HEK293T (cell line): ENCODE results near the gene BCOR.
A peak's percentile ranks its signal among the peaks of the same experiment; 100 is the strongest.

Experiments used
- CTCF ChIA-PET: fragments of 350-600 bp; formaldehyde crosslinking; extraction: SDS; loops from one replicate; lab custom pipeline; 2021; ENCODE audit warnings: antibody characterized with exemption, inconsistent platforms; lab: Yijun Ruan, JAX
- POLR2A ChIA-PET: fragments of 350-600 bp; formaldehyde crosslinking; extraction: SDS; loops from one replicate; lab custom pipeline; 2020; ENCODE audit warnings: antibody characterized with exemption, inconsistent platforms; lab: Yijun Ruan, JAX
- DNase-seq: peaks from one replicate; pipeline ENCODE4 v3.0.0; 2012; ENCODE audit warnings: mixed read lengths; ENCODE audit errors: extremely low spot score
- ARNT ChIP-seq: fragments of 450-650 bp; IDR thresholded peaks from 2 replicates; pipeline ENCODE4 v1.6.1; 2017; ENCODE audit warnings: mild to moderate bottlenecking
- BHLHE40 ChIP-seq: fragments of 450-650 bp; IDR thresholded peaks from 2 replicates; pipeline ENCODE4 v1.6.1; 2016; ENCODE audit warnings: mild to moderate bottlenecking, moderate library complexity, borderline replicate concordance
- CTBP1 ChIP-seq: fragments of 450-650 bp; IDR thresholded peaks from 2 replicates; pipeline ENCODE4 v1.6.1; 2016; ENCODE audit warnings: borderline replicate concordance
- ELF4 ChIP-seq: fragments of 450-650 bp; IDR thresholded peaks from 2 replicates; pipeline ENCODE4 v1.6.1; 2017; ENCODE audit warnings: antibody characterized with exemption
- FOXA1 ChIP-seq: fragments of 450-650 bp; IDR thresholded peaks from 2 replicates; pipeline ENCODE4 v1.6.1; 2016; ENCODE audit warnings: mild to moderate bottlenecking
- FOXK2 ChIP-seq: fragments of 450-650 bp; IDR thresholded peaks from 2 replicates; pipeline ENCODE4 v1.6.1; 2016; ENCODE audit warnings: mild to moderate bottlenecking
- FOXM1 ChIP-seq: fragments of 450-650 bp; IDR thresholded peaks from 2 replicates; pipeline ENCODE4 v1.6.1; 2017; ENCODE audit warnings: mild to moderate bottlenecking, borderline replicate concordance
- HDGF ChIP-seq: fragments of 450-650 bp; IDR thresholded peaks from 2 replicates; pipeline ENCODE4 v1.6.1; 2017; ENCODE audit warnings: antibody characterized with exemption, borderline replicate concordance
- L3MBTL2 ChIP-seq: fragments of 450-650 bp; conservative IDR thresholded peaks from 2 replicates; pipeline ENCODE4 v1.6.1; 2016; ENCODE audit warnings: mild to moderate bottlenecking
- LEF1 ChIP-seq: fragments of 450-650 bp; IDR thresholded peaks from 2 replicates; pipeline ENCODE4 v1.6.1; 2017; ENCODE audit warnings: mild to moderate bottlenecking, borderline replicate concordance
- NFRKB ChIP-seq: fragments of 450-650 bp; IDR thresholded peaks from 2 replicates; pipeline ENCODE4 v1.6.1; 2016; ENCODE audit warnings: mild to moderate bottlenecking, moderate library complexity
- PKNOX1 ChIP-seq: fragments of 450-650 bp; IDR thresholded peaks from 2 replicates; pipeline ENCODE4 v1.6.1; 2016
- SP1 ChIP-seq: fragments of 450-650 bp; IDR thresholded peaks from 2 replicates; pipeline ENCODE4 v1.6.1; 2017
- SUZ12 ChIP-seq: fragments of 450-650 bp; IDR thresholded peaks from 2 replicates; pipeline ENCODE4 v1.6.1; 2016; ENCODE audit warnings: mild to moderate bottlenecking
- TARDBP ChIP-seq: fragments of 450-650 bp; IDR thresholded peaks from 2 replicates; pipeline ENCODE4 v1.6.1; 2016
- ZNF384 ChIP-seq: fragments of 450-650 bp; IDR thresholded peaks from 2 replicates; pipeline ENCODE4 v1.6.1; 2016

BCOR gene

DNA sequence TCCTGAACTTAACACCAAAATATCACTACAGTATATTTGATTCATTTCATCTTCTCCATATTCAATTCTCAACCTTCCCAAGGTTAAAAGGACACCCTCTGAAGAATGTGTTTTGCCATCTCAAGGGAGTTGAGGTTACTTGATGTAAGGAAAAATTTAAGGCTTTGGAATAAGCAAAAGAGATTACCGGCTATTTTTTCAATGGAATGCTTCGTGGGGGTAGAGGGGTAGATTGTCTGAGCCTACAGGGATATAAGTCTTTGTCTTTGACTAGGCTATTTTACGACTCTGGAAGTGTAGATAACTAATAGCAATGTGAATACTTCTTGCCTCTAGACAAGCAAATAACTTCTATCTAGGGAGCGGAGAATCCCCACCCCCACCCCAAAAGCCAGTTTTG, 78.2 kb downstream of the BCOR start:
- POLR2A ChIA-PET = no interaction called here
- no peak for DNase-seq
- CTCF ChIA-PET = no interaction called here
- TF ChIP-seq FOXK2 = no peak
- TF ChIP-seq SUZ12 = no peak
- no peak for TF ChIP-seq NFRKB
- TF ChIP-seq PKNOX1 = no peak
- TF ChIP-seq L3MBTL2 = no peak
- TF ChIP-seq ARNT = no peak
- no peak for TF ChIP-seq FOXM1
- TF ChIP-seq HDGF = no peak
- no peak for TF ChIP-seq TARDBP
- TF ChIP-seq BHLHE40 = no peak
- TF ChIP-seq CTBP1 = no peak
- TF ChIP-seq ELF4 = no peak

DNA sequence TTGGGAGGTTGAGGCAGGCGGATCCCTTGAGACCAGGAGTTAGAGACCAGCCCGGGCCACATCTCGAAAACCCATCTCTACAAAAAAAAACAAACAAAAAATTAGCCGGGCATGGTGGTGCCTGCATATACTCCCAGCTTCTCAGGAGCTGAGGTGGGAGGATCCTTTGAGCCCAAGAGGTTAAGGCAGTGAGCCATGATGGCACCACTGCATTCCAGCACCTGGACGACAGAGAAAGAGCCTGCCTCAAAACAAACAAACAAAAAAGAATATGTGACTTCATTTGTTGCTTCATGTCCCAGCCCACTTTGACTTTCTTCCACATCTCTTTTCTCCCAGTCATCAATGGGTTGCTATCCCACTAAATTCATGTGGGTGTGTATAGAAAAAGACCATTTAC, 79.7 kb downstream of the BCOR start:
- no peak for DNase-seq
- ChIA-PET CTCF (no interaction called here), POLR2A (no interaction called here)
- TF ChIP-seq TARDBP (no peak), PKNOX1 (no peak), L3MBTL2 (no peak), SUZ12 (no peak), FOXA1 (no peak), NFRKB (no peak), HDGF (no peak), FOXK2 (no peak), BHLHE40 (no peak)

DNA sequence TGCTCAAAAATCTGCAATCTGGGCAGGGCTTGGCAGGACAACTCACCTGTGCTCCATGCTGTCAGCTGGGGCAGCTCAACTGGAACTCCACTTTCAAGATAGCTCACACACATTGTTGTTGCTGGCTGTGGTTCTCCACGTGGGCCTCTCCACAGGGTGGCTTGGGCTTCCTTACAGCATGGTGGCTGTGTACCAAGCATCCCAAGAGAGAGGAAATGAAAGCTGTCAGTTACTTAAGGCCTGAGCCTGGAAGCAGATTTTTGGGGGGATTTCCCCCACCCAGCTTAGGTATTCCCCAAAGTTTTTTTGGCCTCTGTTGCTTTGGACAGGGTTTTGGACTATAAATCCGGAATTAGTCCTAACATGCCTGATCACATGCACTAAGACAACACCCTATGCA, 81.0 kb downstream of the BCOR start:
- ChIA-PET POLR2A (no interaction called here), CTCF (no interaction called here)
- TF ChIP-seq HDGF (no peak), BHLHE40 (no peak), SUZ12 (no peak), FOXK2 (no peak), FOXA1 (no peak), ZNF384 (no peak), ARNT (no peak)
- DNase-seq = no peak

GRCh38 chrX:40015693-40016092, 82.1 kb downstream of the BCOR start:
- no peak for DNase-seq
- no peak for TF ChIP-seq SP1
- TF ChIP-seq HDGF = no peak
- TF ChIP-seq TARDBP = no peak
- TF ChIP-seq FOXA1 = no peak
- TF ChIP-seq ZNF384 = no peak
- TF ChIP-seq SUZ12 = no peak
- TF ChIP-seq ARNT = no peak
- no peak for TF ChIP-seq ELF4
- TF ChIP-seq BHLHE40 = no peak
- TF ChIP-seq LEF1 = no peak
- TF ChIP-seq L3MBTL2 = no peak
- ChIA-PET POLR2A (no interaction called here), CTCF (no interaction called here)

DNA sequence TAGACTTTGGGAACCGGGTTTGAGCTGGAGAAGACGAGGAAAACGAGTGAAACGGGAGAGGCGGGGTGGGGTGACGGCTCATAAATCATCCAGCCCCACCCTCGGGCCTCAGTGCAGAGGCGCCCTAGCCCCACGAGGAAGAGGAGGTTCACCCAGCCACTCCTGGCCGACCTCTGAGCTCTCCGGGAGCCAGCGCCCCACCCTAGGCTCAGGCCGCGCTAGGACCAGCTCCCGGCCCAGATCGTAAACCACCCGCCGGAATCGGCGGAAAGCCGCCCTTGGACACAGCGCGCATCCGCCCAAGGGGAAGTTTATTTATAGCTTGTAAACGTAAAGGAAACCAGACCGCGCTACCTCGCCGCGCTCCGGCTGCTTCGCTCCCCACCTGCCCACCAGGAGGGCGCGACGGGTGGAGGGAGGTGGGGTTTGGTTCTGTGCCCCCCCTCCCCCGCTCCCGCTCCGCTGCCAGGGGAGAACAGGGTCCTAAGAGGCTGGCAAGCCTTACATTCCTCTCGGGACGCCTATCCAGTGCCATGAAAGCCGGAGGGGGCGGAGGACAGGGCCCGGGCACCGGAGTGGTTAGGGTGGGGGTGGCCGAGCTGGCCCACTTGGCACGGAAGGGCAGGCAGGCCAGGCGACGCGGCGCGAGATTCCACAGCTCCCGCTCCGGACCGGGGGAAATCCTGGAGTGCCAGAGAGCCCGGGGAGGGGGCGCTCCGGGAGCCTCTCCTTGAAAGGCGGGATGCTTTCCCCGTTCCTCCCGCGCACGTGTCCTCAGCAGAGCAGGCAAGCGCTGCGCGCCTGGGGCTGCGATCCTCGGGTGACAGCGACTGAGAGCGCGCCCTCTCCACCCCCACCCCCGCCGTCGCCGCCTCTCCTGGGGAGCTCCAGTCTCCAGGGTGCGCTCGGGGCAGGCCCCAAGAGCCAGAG, 84.2 kb downstream of the BCOR start:
- ChIA-PET POLR2A (interaction anchor here (0.7 to 2.3 kb wide), 38 partner anchors 9 to 370 kb away, joined by 3 to 12 read pairs (median 4); partner anchors contain the start of gene BCOR), CTCF (interaction anchor here (1.0 kb wide), 1 partner anchor 11 kb away, joined by 3 read pairs; no protein-coding TSS in a partner anchor)
- TF ChIP-seq ZNF384 (no peak), PKNOX1 (peak; percentile 95), L3MBTL2 (peak; percentile 86), FOXM1 (peak; percentile 42; the same call in 1 of the 2 replicates), TARDBP (0 out of 2 replicates have a peak, but pooled peaks have one; percentile 37), LEF1 (no peak)
- DNase-seq = peak; percentile 55

- TF ChIP-seq ARNT = no peak
- TF ChIP-seq LEF1 = no peak
- no peak for TF ChIP-seq HDGF
- no peak for TF ChIP-seq FOXK2
- no peak for TF ChIP-seq BHLHE40
- no peak for TF ChIP-seq ELF4
- no peak for TF ChIP-seq NFRKB
- TF ChIP-seq SP1 = no peak
- TF ChIP-seq CTBP1 = no peak
- no peak for TF ChIP-seq FOXM1
- TF ChIP-seq ZNF384 = no peak
- no peak for TF ChIP-seq PKNOX1
- no peak for TF ChIP-seq L3MBTL2
- TF ChIP-seq FOXA1 = no peak
- TF ChIP-seq SUZ12 = no peak
- TF ChIP-seq TARDBP = no peak
- DNase-seq = no peak
- ChIA-PET CTCF (interaction anchor here (1.0 kb wide), 1 partner anchor 10 kb away, joined by 3 read pairs; no protein-coding TSS in a partner anchor), POLR2A (interaction anchor here (0.7 to 2.3 kb wide), 34 partner anchors 10 to 370 kb away, joined by 3 to 12 read pairs (median 4); partner anchors contain the start of gene BCOR)
Observed at GRCh38 chrX:40012868-40013265, 84.9 kb downstream of the BCOR start.
